Breast epithelium (tissue), 3 donors: ENCODE results near the gene TPX2.

Source experiments
- CTCF ChIP-seq, 3 donors: fragments of 450-650 bp; IDR thresholded peaks; one replicate each; pipeline ENCODE4 v1.5.1; 2016 to 2017; ENCODE audit warnings: antibody characterized with exemption in 3 of 3, mild to moderate bottlenecking in 3 of 3, moderate library complexity in 3 of 3
- POLR2A ChIP-seq: fragments of 450-650 bp; IDR thresholded peaks from one replicate; pipeline ENCODE4 v1.6.1; 2016; ENCODE audit warnings: antibody characterized with exemption, mild to moderate bottlenecking, moderate library complexity
- POLR2AphosphoS5 ChIP-seq, 3 donors: sonication (generic); formaldehyde crosslinking; IDR thresholded peaks; one replicate each; pipeline ENCODE4 v1.6.1; 2017; ENCODE audit warnings: antibody characterized with exemption in 3 of 3

- TF ChIP-seq POLR2A (no peak), CTCF (IDR thresholded peaks at IDR 0.05) (no peak), POLR2AphosphoS5 (IDR thresholded peaks at IDR 0.05) (no peak)
These were observed 87.0 kb downstream of the TPX2 start for GRCh38 chr20:31826074-31826473.
